ENCODE data around the gene ACTN3.
"Not testable (repeated sequence)": the region's sequence is repeated elsewhere in the genome, so short reads cannot be mapped to it uniquely, and the experiment has no call there.

ACTN3 gene

GRCh38 chr11:66586136-66586535 lies 39.4 kb downstream of the ACTN3 start:
- H3K4me1 ChIP-seq (ENCODE audit: insufficient read depth, low read length) = no peaks in the 10 kb centered on the region
- no peaks in the 10 kb centered on the region for H3K27me3 ChIP-seq (ENCODE audit: insufficient read depth, low read length, poor library complexity)
- H3K9me3 ChIP-seq (ENCODE audit: insufficient read depth, low read length, severe bottlenecking) = peaks cover 5% of the 10 kb centered on the region
- H3K27ac ChIP-seq (ENCODE audit: low read length) = no peak overlapping the region
- H3K4me2 ChIP-seq (ENCODE audit: insufficient read depth, low read length) = no peak overlapping the region
- no peak for TF ChIP-seq CTCF (IDR thresholded peaks at IDR 0.05; ENCODE audit: borderline replicate concordance, extremely low read depth, low read length, poor library complexity, severe bottlenecking)
- TF ChIP-seq EZH2 (IDR thresholded peaks at IDR 0.05; ENCODE audit: borderline replicate concordance, low read depth, low read length, severe bottlenecking) = no peak
- no peaks in the 10 kb centered on the region for H3K79me2 ChIP-seq (ENCODE audit: insufficient read depth, low read length)
- no peaks in the 10 kb centered on the region for H3K36me3 ChIP-seq (ENCODE audit: insufficient read depth, low read length)
- DNase-seq (no peak), ATAC-seq (ENCODE audit: insufficient read depth, low read depth) (no peak)
- H4K20me1 ChIP-seq (ENCODE audit: insufficient read depth, low read length) = no peaks in the 10 kb centered on the region
- H3K9ac ChIP-seq (ENCODE audit: low read depth, low read length) = no peak overlapping the region
- H3K4me3 ChIP-seq (ENCODE audit: low read depth in 1 of 2, low read length in 2 of 2) = no peak overlapping the region
- H2AFZ ChIP-seq (ENCODE audit: low read depth, low read length) = no peak overlapping the region

DNA sequence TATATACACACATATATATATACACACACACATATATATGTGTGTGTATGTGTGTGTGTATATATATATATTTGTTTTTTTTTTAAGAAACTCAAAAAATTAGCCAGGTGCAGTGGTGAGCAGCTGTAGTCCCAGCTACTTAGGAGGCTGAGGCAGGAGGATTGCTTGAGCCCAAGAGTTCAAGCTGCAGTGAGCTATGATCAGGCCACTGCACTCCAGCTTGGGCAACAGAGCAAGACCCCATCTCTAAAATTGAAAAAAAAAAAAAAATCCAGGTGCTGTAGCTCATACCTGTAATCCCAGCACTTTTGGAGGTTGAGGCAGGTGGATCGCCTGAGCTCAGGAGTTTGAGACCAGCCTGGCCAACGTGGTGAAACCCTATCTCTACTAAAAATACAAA lies 42.6 kb downstream of the ACTN3 start:
- peaks cover 20% of the 10 kb centered on the region for H3K4me1 ChIP-seq (ENCODE audit: insufficient read depth, low read length)
- ATAC-seq (ENCODE audit: insufficient read depth, low read depth); H3K9me3 ChIP-seq (ENCODE audit: insufficient read depth, low read length, severe bottlenecking); H3K27ac ChIP-seq (ENCODE audit: low read length); H3K4me2 ChIP-seq (ENCODE audit: insufficient read depth, low read length); DNase-seq; H3K27me3 ChIP-seq (ENCODE audit: insufficient read depth, low read length, poor library complexity); H2AFZ ChIP-seq (ENCODE audit: low read depth, low read length); H3K9ac ChIP-seq (ENCODE audit: low read depth, low read length); H4K20me1 ChIP-seq (ENCODE audit: insufficient read depth, low read length); H3K36me3 ChIP-seq (ENCODE audit: insufficient read depth, low read length); H3K79me2 ChIP-seq (ENCODE audit: insufficient read depth, low read length); H3K4me3 ChIP-seq (ENCODE audit: low read depth in 1 of 2, low read length in 2 of 2): not testable (repeated sequence)

GRCh38 chr11:66589996-66590675 lies 43.4 kb downstream of the ACTN3 start:
- Histone ChIP-seq H3K4me1 (ENCODE audit: insufficient read depth, low read length) (peaks cover 26% of the 10 kb centered on the region), H3K27me3 (ENCODE audit: insufficient read depth, low read length, poor library complexity) (no peaks in the 10 kb centered on the region), H3K4me3 (ENCODE audit: low read depth in 1 of 2, low read length in 2 of 2) (no peak overlapping the region), H3K9me3 (ENCODE audit: insufficient read depth, low read length, severe bottlenecking) (no peaks in the 10 kb centered on the region), H3K79me2 (ENCODE audit: insufficient read depth, low read length) (peaks cover 9% of the 10 kb centered on the region), H3K9ac (ENCODE audit: low read depth, low read length) (no peak overlapping the region), H3K4me2 (ENCODE audit: insufficient read depth, low read length) (no peak overlapping the region), H3K27ac (ENCODE audit: low read length) (no peak overlapping the region), H3K36me3 (ENCODE audit: insufficient read depth, low read length) (no peaks in the 10 kb centered on the region; the same call in 1 of the 2 replicates), H4K20me1 (ENCODE audit: insufficient read depth, low read length) (no peaks in the 10 kb centered on the region), H2AFZ (ENCODE audit: low read depth, low read length) (no peak overlapping the region)
- DNase-seq = no peak
- TF ChIP-seq CTCF (IDR thresholded peaks at IDR 0.05; ENCODE audit: borderline replicate concordance, extremely low read depth, low read length, poor library complexity, severe bottlenecking) = no peak
- no peak for TF ChIP-seq EZH2 (IDR thresholded peaks at IDR 0.05; ENCODE audit: borderline replicate concordance, low read depth, low read length, severe bottlenecking)
- ATAC-seq (ENCODE audit: insufficient read depth, low read depth) = no peak

GRCh38 chr11:66591175-66591574 lies 44.5 kb downstream of the ACTN3 start:
- ATAC-seq (ENCODE audit: insufficient read depth, low read depth) = no peak
- Histone ChIP-seq H3K79me2 (ENCODE audit: insufficient read depth, low read length) (peaks cover 9% of the 10 kb centered on the region), H3K36me3 (ENCODE audit: insufficient read depth, low read length) (no peaks in the 10 kb centered on the region; the same call in 1 of the 2 replicates), H3K27me3 (ENCODE audit: insufficient read depth, low read length, poor library complexity) (no peaks in the 10 kb centered on the region), H3K9me3 (ENCODE audit: insufficient read depth, low read length, severe bottlenecking) (no peaks in the 10 kb centered on the region), H3K4me1 (ENCODE audit: insufficient read depth, low read length) (peaks cover 26% of the 10 kb centered on the region), H2AFZ (ENCODE audit: low read depth, low read length) (no peak overlapping the region), H3K4me3 (ENCODE audit: low read depth in 1 of 2, low read length in 2 of 2) (no peak overlapping the region), H3K4me2 (ENCODE audit: insufficient read depth, low read length) (no peak overlapping the region), H3K9ac (ENCODE audit: low read depth, low read length) (no peak overlapping the region), H4K20me1 (ENCODE audit: insufficient read depth, low read length) (no peaks in the 10 kb centered on the region), H3K27ac (ENCODE audit: low read length) (no peak overlapping the region)
- no peak for DNase-seq
- TF ChIP-seq EZH2 (IDR thresholded peaks at IDR 0.05; ENCODE audit: borderline replicate concordance, low read depth, low read length, severe bottlenecking) (no peak), CTCF (IDR thresholded peaks at IDR 0.05; ENCODE audit: borderline replicate concordance, extremely low read depth, low read length, poor library complexity, severe bottlenecking) (no peak)
